ENCODE measurements around the gene ZNF223.

Gene ZNF223

GRCh38 chr19:44092108-44092507, 40.3 kb downstream of the ZNF223 start:
- no peak overlapping the region for H2BK120ac ChIP-seq (ENCODE audit: low read depth, low read length)
- H4K91ac ChIP-seq (ENCODE audit: low read length): no peak overlapping the region
- H2BK12ac ChIP-seq (ENCODE audit: low read length in 2 of 2): no peak overlapping the region
- H2AK5ac ChIP-seq (ENCODE audit: low read length, severe bottlenecking): no peak overlapping the region
- no peak overlapping the region for H3K4ac ChIP-seq (ENCODE audit: low read depth in 1 of 2, low read length in 2 of 2)
- H2BK5ac ChIP-seq (ENCODE audit: low read depth, low read length, poor library complexity, severe bottlenecking): no peak overlapping the region
- H3K4me2 ChIP-seq (ENCODE audit: low read length, poor library complexity, severe bottlenecking): no peak overlapping the region
- H3K4me1 ChIP-seq (ENCODE audit: control insufficient read depth, insufficient read depth, low read depth, low read length): peaks cover 1% of the 10 kb centered on the region
- H3K9ac ChIP-seq (ENCODE audit: low read length): no peak overlapping the region
- 81% methylated on average over 2 of the region's 4 CpGs for WGBS
- H3K18ac ChIP-seq (ENCODE audit: low read depth in 1 of 2, low read length in 2 of 2): no peak overlapping the region
- no peak overlapping the region for H3K4me3 ChIP-seq (ENCODE audit: insufficient read depth in 1 of 2, low read depth in 1 of 2, low read length in 2 of 2)
- H3K14ac ChIP-seq (ENCODE audit: low read length in 2 of 2): no peak overlapping the region
- H3K27ac ChIP-seq (ENCODE audit: low read length, poor library complexity, severe bottlenecking): no peak overlapping the region
- H3K27me3 ChIP-seq (ENCODE audit: control insufficient read depth in 1 of 2, insufficient read depth in 1 of 2, low read length in 2 of 2): no peaks in the 10 kb centered on the region
- H2AFZ ChIP-seq (ENCODE audit: low read depth, low read length): no peak overlapping the region
- no peaks in the 10 kb centered on the region for H3K9me3 ChIP-seq (ENCODE audit: control insufficient read depth, low read length)
- H4K8ac ChIP-seq (ENCODE audit: low read length): no peak overlapping the region
- peaks cover 0 to 8% of the 10 kb centered on the region in 2 experiments for H3K36me3 ChIP-seq (ENCODE audit: control insufficient read depth in 1 of 2, insufficient read depth in 2 of 2, low read depth in 1 of 2, low read length in 2 of 2)
- H2BK15ac ChIP-seq (ENCODE audit: low read depth, poor library complexity, severe bottlenecking): no peak overlapping the region
- no peak overlapping the region for H3K23ac ChIP-seq (ENCODE audit: low read length in 2 of 2)
- peaks cover 10% of the 10 kb centered on the region for H3K79me1 ChIP-seq (replicated peaks; ENCODE audit: low read length, poor library complexity, severe bottlenecking)
- no peak for DNase-seq

- Histone ChIP-seq H3K4me1 (ENCODE audit: control insufficient read depth, insufficient read depth, low read depth, low read length) (peaks cover 1% of the 10 kb centered on the region), H3K18ac (ENCODE audit: low read depth in 1 of 2, low read length in 2 of 2) (peak within 1 kb of the TSS; percentile 37 to 81), H4K91ac (ENCODE audit: low read length) (no peak within 1 kb of the TSS), H3K36me3 (ENCODE audit: control insufficient read depth in 1 of 2, insufficient read depth in 2 of 2, low read depth in 1 of 2, low read length in 2 of 2) (peaks cover 5 to 27% of the 10 kb centered on the region in 2 experiments), H2BK15ac (ENCODE audit: low read depth, poor library complexity, severe bottlenecking) (peak within 1 kb of the TSS; percentile 92), H2BK120ac (ENCODE audit: low read depth, low read length) (peak within 1 kb of the TSS; percentile 49), H3K4ac (ENCODE audit: low read depth in 1 of 2, low read length in 2 of 2) (peak within 1 kb of the TSS; percentile 31 to 85), H2AFZ (ENCODE audit: low read depth, low read length) (peak within 1 kb of the TSS; percentile 91), H3K4me2 (ENCODE audit: low read length, poor library complexity, severe bottlenecking) (peak within 1 kb of the TSS; percentile 93), H2BK5ac (ENCODE audit: low read depth, low read length, poor library complexity, severe bottlenecking) (no peak within 1 kb of the TSS), H3K79me1 (replicated peaks; ENCODE audit: low read length, poor library complexity, severe bottlenecking) (peaks cover 21% of the 10 kb centered on the region), H3K9me3 (ENCODE audit: control insufficient read depth, low read length) (no peaks in the 10 kb centered on the region), H3K9ac (ENCODE audit: low read length) (peak within 1 kb of the TSS; percentile 96), H3K27me3 (ENCODE audit: control insufficient read depth in 1 of 2, insufficient read depth in 1 of 2, low read length in 2 of 2) (no peaks in the 10 kb centered on the region), H4K8ac (ENCODE audit: low read length) (peak within 1 kb of the TSS; percentile 70), H2BK12ac (ENCODE audit: low read length in 2 of 2) (no peak within 1 kb of the TSS), H3K23ac (ENCODE audit: low read length in 2 of 2) (no peak within 1 kb of the TSS), H3K27ac (ENCODE audit: low read length, poor library complexity, severe bottlenecking) (peak within 1 kb of the TSS; percentile 87), H3K4me3 (ENCODE audit: insufficient read depth in 1 of 2, low read depth in 1 of 2, low read length in 2 of 2) (peak within 1 kb of the TSS; percentile 83 to 97), H2AK5ac (ENCODE audit: low read length, severe bottlenecking) (no peak within 1 kb of the TSS), H3K14ac (ENCODE audit: low read length in 2 of 2) (peak within 1 kb of the TSS; percentile 25 to 92)
- WGBS: under 1% methylated on average over 50 of the region's 50 CpGs
- peak; percentile 94 for DNase-seq
Measured at GRCh38 chr19:44093931-44094765, 42.3 kb downstream of the ZNF223 start, which contains the start of gene ZNF224. TSS of gene ZNF224 (plus strand) at chr19:44094361. CDS start at chr19:44097874, 3,513 bp downstream.

- DNase-seq: no peak
- Histone ChIP-seq H3K79me1 (replicated peaks; ENCODE audit: low read length, poor library complexity, severe bottlenecking) (peaks cover 10% of the 10 kb centered on the region), H3K36me3 (ENCODE audit: control insufficient read depth in 1 of 2, insufficient read depth in 2 of 2, low read depth in 1 of 2, low read length in 2 of 2) (peaks cover 17 to 55% of the 10 kb centered on the region in 2 experiments), H3K9me3 (ENCODE audit: control insufficient read depth, low read length) (peaks cover 54% of the 10 kb centered on the region), H3K9ac (ENCODE audit: low read length) (no peak overlapping the region), H3K4me2 (ENCODE audit: low read length, poor library complexity, severe bottlenecking) (no peak overlapping the region), H3K14ac (ENCODE audit: low read length in 2 of 2) (no peak overlapping the region), H2BK12ac (ENCODE audit: low read length in 2 of 2) (no peak overlapping the region), H3K4me1 (ENCODE audit: control insufficient read depth, insufficient read depth, low read depth, low read length) (no peaks in the 10 kb centered on the region), H2AFZ (ENCODE audit: low read depth, low read length) (no peak overlapping the region), H3K18ac (ENCODE audit: low read depth in 1 of 2, low read length in 2 of 2) (no peak overlapping the region), H2BK120ac (ENCODE audit: low read depth, low read length) (no peak overlapping the region), H2BK5ac (ENCODE audit: low read depth, low read length, poor library complexity, severe bottlenecking) (no peak overlapping the region), H3K27me3 (ENCODE audit: control insufficient read depth in 1 of 2, insufficient read depth in 1 of 2, low read length in 2 of 2) (no peaks in the 10 kb centered on the region), H4K91ac (ENCODE audit: low read length) (no peak overlapping the region), H3K4me3 (ENCODE audit: insufficient read depth in 1 of 2, low read depth in 1 of 2, low read length in 2 of 2) (peak overlapping the region in 1 of 2 experiments; percentile 22), H2AK5ac (ENCODE audit: low read length, severe bottlenecking) (no peak overlapping the region), H4K8ac (ENCODE audit: low read length) (no peak overlapping the region), H2BK15ac (ENCODE audit: low read depth, poor library complexity, severe bottlenecking) (no peak overlapping the region), H3K27ac (ENCODE audit: low read length, poor library complexity, severe bottlenecking) (no peak overlapping the region), H3K4ac (ENCODE audit: low read depth in 1 of 2, low read length in 2 of 2) (no peak overlapping the region), H3K23ac (ENCODE audit: low read length in 2 of 2) (no peak overlapping the region)
- WGBS: 98% methylated on average over 3 of the region's 3 CpGs
Measured at GRCh38 chr19:44107751-44108150, 55.9 kb downstream of the ZNF223 start.

GRCh38 chr19:44109458-44109857, 57.6 kb downstream of the ZNF223 start:
- Histone ChIP-seq H3K23ac (ENCODE audit: low read length in 2 of 2) (no peak overlapping the region), H3K9ac (ENCODE audit: low read length) (no peak overlapping the region), H3K27me3 (ENCODE audit: control insufficient read depth in 1 of 2, insufficient read depth in 1 of 2, low read length in 2 of 2) (no peaks in the 10 kb centered on the region), H3K4me1 (ENCODE audit: control insufficient read depth, insufficient read depth, low read depth, low read length) (peaks cover 3% of the 10 kb centered on the region), H2AFZ (ENCODE audit: low read depth, low read length) (no peak overlapping the region), H3K4ac (ENCODE audit: low read depth in 1 of 2, low read length in 2 of 2) (no peak overlapping the region), H2BK15ac (ENCODE audit: low read depth, poor library complexity, severe bottlenecking) (no peak overlapping the region), H3K27ac (ENCODE audit: low read length, poor library complexity, severe bottlenecking) (no peak overlapping the region), H3K18ac (ENCODE audit: low read depth in 1 of 2, low read length in 2 of 2) (no peak overlapping the region), H3K4me3 (ENCODE audit: insufficient read depth in 1 of 2, low read depth in 1 of 2, low read length in 2 of 2) (no peak overlapping the region), H3K4me2 (ENCODE audit: low read length, poor library complexity, severe bottlenecking) (no peak overlapping the region), H3K36me3 (ENCODE audit: control insufficient read depth in 1 of 2, insufficient read depth in 2 of 2, low read depth in 1 of 2, low read length in 2 of 2) (peaks cover 13 to 38% of the 10 kb centered on the region in 2 experiments), H3K14ac (ENCODE audit: low read length in 2 of 2) (no peak overlapping the region), H3K79me1 (replicated peaks; ENCODE audit: low read length, poor library complexity, severe bottlenecking) (peaks cover 13% of the 10 kb centered on the region), H2BK5ac (ENCODE audit: low read depth, low read length, poor library complexity, severe bottlenecking) (no peak overlapping the region), H4K91ac (ENCODE audit: low read length) (no peak overlapping the region), H2BK120ac (ENCODE audit: low read depth, low read length) (no peak overlapping the region), H2BK12ac (ENCODE audit: low read length in 2 of 2) (no peak overlapping the region), H2AK5ac (ENCODE audit: low read length, severe bottlenecking) (no peak overlapping the region), H4K8ac (ENCODE audit: low read length) (no peak overlapping the region), H3K9me3 (ENCODE audit: control insufficient read depth, low read length) (peaks cover 43% of the 10 kb centered on the region)
- DNase-seq: no peak

Measured in mesenchymal stem cell (in vitro differentiated cells and primary cell).